SK-N-SH (cell line): Measurements from ENCODE around the gene MTA3.

Experiments used
- CHD2 ChIP-seq: fragments of 150-350 bp; IDR thresholded peaks from 2 replicates; pipeline ENCODE4 v1.6.1; 2018; ENCODE audit warnings: low read length; ENCODE audit not compliant: partially characterized antibody
- CTCF ChIP-seq: fragments of 200-600 bp; sonication (generic); IDR thresholded peaks from 2 replicates; pipeline ENCODE4 v1.6.1; 2017; ENCODE audit warnings: antibody characterized with exemption, mild to moderate bottlenecking, moderate library complexity
- EP300 ChIP-seq, 2 experiments: IDR thresholded peaks; 2 replicates each; pipeline versions ENCODE4 v1.4.0 to v1.6.1; 2012; ENCODE audit warnings: borderline replicate concordance in 1 of 2, low read depth in 1 of 2, low read length in 1 of 2
- EZH2phosphoT487 ChIP-seq: fragments of 200-600 bp; sonication (generic); IDR thresholded peaks from 2 replicates; pipeline ENCODE4 v1.6.1; 2017; ENCODE audit warnings: low read depth, mixed run types, mild to moderate bottlenecking, antibody characterized with exemption, moderate library complexity, borderline replicate concordance
- FOXJ3 ChIP-seq: sonication (generic); formaldehyde crosslinking; IDR thresholded peaks from 2 replicates; pipeline ENCODE4 v1.5.1; 2020; ENCODE audit warnings: mild to moderate bottlenecking, missing genetic modification reagents
- FOXM1 ChIP-seq: IDR thresholded peaks from 2 replicates; pipeline ENCODE4 v1.4.0; 2012; ENCODE audit warnings: low read depth, mild to moderate bottlenecking
- JUND ChIP-seq: IDR thresholded peaks from 2 replicates; pipeline ENCODE4 v1.4.0; 2012
- POLR2AphosphoS5 ChIP-seq: IDR thresholded peaks from 2 replicates; pipeline ENCODE4 v1.6.1; 2012; ENCODE audit warnings: low read depth, low read length
- RAD21 ChIP-seq: IDR thresholded peaks from 2 replicates; pipeline ENCODE4 v1.6.1; 2012; ENCODE audit warnings: mild to moderate bottlenecking, low read length
- RCOR1 ChIP-seq: fragments of 150-350 bp; IDR thresholded peaks from 2 replicates; pipeline ENCODE4 v1.6.1; 2017; ENCODE audit warnings: antibody characterized with exemption, low read length
- SMC3 ChIP-seq: IDR thresholded peaks from 2 replicates; pipeline ENCODE4 v1.6.1; 2012; ENCODE audit warnings: low read depth, low read length, improper control_type of control experiment
- ZBTB33 ChIP-seq: IDR thresholded peaks from 2 replicates; pipeline ENCODE4 v1.4.0; 2012; ENCODE audit warnings: low read depth, borderline replicate concordance

GRCh38 chr2:42593282-42593681 is 24.9 kb downstream of the MTA3 start:
- TF ChIP-seq CTCF: no peak
- no peak for TF ChIP-seq RAD21
- no peak for TF ChIP-seq JUND
- TF ChIP-seq ZBTB33: no peak
- TF ChIP-seq POLR2AphosphoS5: no peak
- TF ChIP-seq CHD2: no peak
- no peak for TF ChIP-seq SMC3
- no peak for TF ChIP-seq EP300 (IDR thresholded peaks at IDR 0.05; ENCODE audit: borderline replicate concordance in 1 of 2, low read depth in 1 of 2, low read length in 1 of 2)
- no peak for TF ChIP-seq RCOR1
- TF ChIP-seq FOXJ3 (CRISPR knock-in tag): no peak
- no peak for TF ChIP-seq FOXM1
- no peak for TF ChIP-seq EZH2phosphoT487
